Measurements from ENCODE around the gene OPN1MW. TPM values are rescaled to one million over a fixed set of nuclear protein-coding genes. Genes with fewer than 3 reads are reported as not detected.
"Not testable (repeated sequence)": the region's sequence is repeated elsewhere in the genome, so short reads cannot be mapped to it uniquely, and the experiment has no call there.

OPN1MW gene
- total RNA-seq, 1 donor from 2014 or later = not detected

DNA sequence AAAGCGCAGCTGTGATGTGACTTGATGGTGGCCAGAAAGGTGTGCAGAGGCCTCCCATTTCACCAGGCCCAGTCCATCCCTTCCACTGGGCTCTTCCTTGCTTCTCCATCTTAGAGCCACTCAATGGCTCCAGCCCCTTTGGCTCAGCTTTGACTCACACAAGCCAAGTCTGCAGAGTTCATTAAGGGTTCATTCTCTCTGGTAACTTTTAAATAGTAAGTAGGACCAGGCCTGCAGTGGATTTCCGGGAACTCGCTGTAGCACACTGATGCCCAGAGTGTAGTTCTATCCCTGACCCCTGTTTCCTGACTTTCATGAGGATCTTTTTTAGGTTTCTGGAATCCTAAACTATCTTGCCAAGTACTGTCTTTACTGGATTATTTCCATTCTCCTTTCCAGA lies 49.0 kb downstream of the OPN1MW start:
- H3K27me3 Mint-ChIP-seq (ENCODE audit: insufficient read depth); intact Hi-C loops (cut with micrococcal nuclease); H3K36me3 Mint-ChIP-seq (ENCODE audit: low read depth); H3K4me1 Mint-ChIP-seq (ENCODE audit: low read depth); H3K27ac Mint-ChIP-seq; H3K9me3 Mint-ChIP-seq; H3K4me3 Mint-ChIP-seq; DNase-seq (ENCODE audit: low spot score): not testable (repeated sequence)

DNA sequence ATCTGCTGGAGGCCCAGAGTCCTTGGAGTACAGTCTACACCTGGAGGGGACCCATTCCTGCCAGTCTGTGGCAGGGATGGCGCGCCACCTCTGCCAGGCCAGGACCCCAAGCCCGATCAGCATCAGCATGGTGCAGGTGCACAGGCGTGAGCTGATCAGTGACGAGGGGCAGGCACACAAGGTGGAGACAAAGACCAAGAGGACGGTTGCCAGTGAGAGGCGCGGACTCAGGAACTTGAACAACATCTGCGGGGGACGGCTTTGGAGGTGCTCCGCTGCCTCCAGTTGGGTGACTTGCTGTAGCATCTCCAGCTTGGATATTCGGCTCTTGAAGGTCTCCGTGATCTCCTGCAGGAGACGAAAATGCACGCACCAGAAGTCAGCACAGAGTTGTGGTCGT lies 51.2 kb downstream of the OPN1MW start:
- H3K27me3 Mint-ChIP-seq (ENCODE audit: insufficient read depth); H3K4me3 Mint-ChIP-seq; H3K9me3 Mint-ChIP-seq; H3K36me3 Mint-ChIP-seq (ENCODE audit: low read depth); DNase-seq (ENCODE audit: low spot score); H3K4me1 Mint-ChIP-seq (ENCODE audit: low read depth); H3K27ac Mint-ChIP-seq; intact Hi-C loops (cut with micrococcal nuclease): not testable (repeated sequence)

DNA sequence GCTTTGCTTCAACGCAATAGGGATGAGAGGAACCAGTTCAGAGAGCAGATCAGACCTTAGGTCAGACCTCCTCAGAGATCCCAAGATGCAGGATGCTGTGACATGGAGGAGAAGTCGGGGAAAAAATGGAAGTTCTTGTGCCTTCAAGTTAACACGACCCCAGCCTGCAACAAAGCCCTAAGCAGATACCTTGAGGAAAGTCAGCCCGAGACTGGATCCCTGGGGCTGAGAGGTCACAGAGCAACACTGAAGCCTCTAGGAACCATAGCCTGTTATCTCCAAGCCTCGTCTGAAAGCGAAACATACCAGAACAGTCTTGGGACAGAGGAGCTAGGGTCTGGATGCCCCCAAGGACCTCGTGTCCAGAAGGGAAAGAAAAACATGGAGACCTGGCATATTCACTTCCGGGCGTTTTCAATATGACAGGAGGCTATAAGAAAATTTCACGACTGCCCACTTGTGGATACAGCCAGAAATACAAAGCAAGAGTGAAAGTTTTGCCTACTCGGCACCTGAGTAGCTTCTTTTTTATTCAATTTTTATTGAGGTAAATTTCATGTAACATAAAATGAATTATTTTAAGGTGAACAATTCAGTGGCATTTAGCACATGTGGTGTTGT lies 56.7 kb downstream of the OPN1MW start:
- H3K27me3 Mint-ChIP-seq (ENCODE audit: insufficient read depth); intact Hi-C loops (cut with micrococcal nuclease); H3K27ac Mint-ChIP-seq; H3K36me3 Mint-ChIP-seq (ENCODE audit: low read depth); H3K4me1 Mint-ChIP-seq (ENCODE audit: low read depth); H3K4me3 Mint-ChIP-seq; DNase-seq (ENCODE audit: low spot score); H3K9me3 Mint-ChIP-seq: not testable (repeated sequence)

DNA sequence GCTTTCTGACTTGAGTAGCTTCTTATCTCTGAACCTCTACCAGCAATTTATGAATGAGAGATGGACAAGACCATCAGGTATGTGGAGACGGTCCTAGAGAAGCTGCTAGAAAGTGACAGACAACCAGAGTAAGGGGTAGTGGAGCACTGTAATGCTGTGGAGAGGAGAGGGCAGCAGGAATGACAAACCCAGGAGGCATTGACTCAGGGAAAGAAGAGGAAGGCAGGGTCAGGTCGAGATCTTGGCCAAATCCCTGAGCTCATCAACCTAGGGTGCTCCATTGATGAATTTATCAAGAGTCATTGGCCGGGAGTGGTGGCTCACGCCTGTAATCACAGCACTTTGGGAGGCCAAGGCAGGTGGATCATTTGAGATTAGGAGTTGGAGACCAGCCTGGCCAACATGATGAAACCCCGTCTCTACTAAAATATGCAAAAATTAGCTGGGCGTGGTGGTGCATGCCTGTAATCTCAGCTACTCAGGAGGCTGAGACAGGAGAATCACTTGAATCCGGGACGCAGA lies 57.6 kb downstream of the OPN1MW start:
- DNase-seq (ENCODE audit: low spot score); H3K9me3 Mint-ChIP-seq; H3K4me3 Mint-ChIP-seq; H3K27me3 Mint-ChIP-seq (ENCODE audit: insufficient read depth); intact Hi-C loops (cut with micrococcal nuclease); H3K36me3 Mint-ChIP-seq (ENCODE audit: low read depth); H3K27ac Mint-ChIP-seq; H3K4me1 Mint-ChIP-seq (ENCODE audit: low read depth): not testable (repeated sequence)

Other genes starting within 250 kb of the OPN1MW start
- gene NAA10, start 247.6 kb upstream of the OPN1MW start, total RNA-seq = 150 and 156 TPM in 2 replicates
- gene RENBP, start 238.0 kb upstream of the OPN1MW start, total RNA-seq = 12.8 and 14.0 TPM in 2 replicates
- gene HCFC1, start 210.8 kb upstream of the OPN1MW start, total RNA-seq = 105 and 106 TPM in 2 replicates
- 3.4 and 4.6 TPM in 2 replicates for gene TMEM187, start 209.8 kb upstream of the OPN1MW start, total RNA-seq
- 165 and 172 TPM in 2 replicates for gene IRAK1, start 162.7 kb upstream of the OPN1MW start, total RNA-seq
- gene MECP2, start 84.9 kb upstream of the OPN1MW start, total RNA-seq = 53.4 and 59.4 TPM in 2 replicates
- gene OPN1LW, start 38.4 kb upstream of the OPN1MW start, total RNA-seq = not detected in 2 replicates
- not detected in 2 replicates for gene OPN1MW2, start 37.2 kb downstream of the OPN1MW start, total RNA-seq
- not detected in 2 replicates for gene OPN1MW3, start 75.0 kb downstream of the OPN1MW start, total RNA-seq
- not detected in 2 replicates for gene TEX28, start 112.5 kb downstream of the OPN1MW start, total RNA-seq
- gene TKTL1, start 113.2 kb downstream of the OPN1MW start, total RNA-seq = 0.12 and 0.34 TPM in 2 replicates
- gene FLNA, start 192.0 kb downstream of the OPN1MW start, total RNA-seq = 854 and 873 TPM in 2 replicates
- 83.3 and 85.5 TPM in 2 replicates for gene EMD, start 196.7 kb downstream of the OPN1MW start, total RNA-seq
- gene RPL10, start 215.8 kb downstream of the OPN1MW start, total RNA-seq = 2,208 and 2,261 TPM in 2 replicates
- 12.4 and 14.5 TPM in 2 replicates for gene DNASE1L1, start 226.7 kb downstream of the OPN1MW start, total RNA-seq
- gene TAFAZZIN, start 228.9 kb downstream of the OPN1MW start, total RNA-seq = 65.2 and 69.2 TPM in 2 replicates
- gene ATP6AP1, start 246.1 kb downstream of the OPN1MW start, total RNA-seq = 49.8 and 54.3 TPM in 2 replicates